Stimulated activated CD8-positive, alpha-beta memory T cell treated with anti-CD3 and anti-CD28 coated beads, Interleukin-7, amount 100 ng/mL, for 48 hours (primary cell): Measurements from ENCODE around the gene CFAP299.
"Not testable (repeated sequence)": the region's sequence is repeated elsewhere in the genome, so short reads cannot be mapped to it uniquely, and the experiment has no call there.

Experiments
- DNase-seq, 2 donors: peaks; one replicate each; pipeline ENCODE4 v3.0.0-alpha.2; 2020; ENCODE audit warnings: low read depth in 1 of 2; ENCODE audit errors: extremely low read depth in 1 of 2

The CFAP299 gene

GRCh38 chr4:80694171-80694570 lies 358.6 kb downstream of the CFAP299 start:
- no peak for DNase-seq

DNA sequence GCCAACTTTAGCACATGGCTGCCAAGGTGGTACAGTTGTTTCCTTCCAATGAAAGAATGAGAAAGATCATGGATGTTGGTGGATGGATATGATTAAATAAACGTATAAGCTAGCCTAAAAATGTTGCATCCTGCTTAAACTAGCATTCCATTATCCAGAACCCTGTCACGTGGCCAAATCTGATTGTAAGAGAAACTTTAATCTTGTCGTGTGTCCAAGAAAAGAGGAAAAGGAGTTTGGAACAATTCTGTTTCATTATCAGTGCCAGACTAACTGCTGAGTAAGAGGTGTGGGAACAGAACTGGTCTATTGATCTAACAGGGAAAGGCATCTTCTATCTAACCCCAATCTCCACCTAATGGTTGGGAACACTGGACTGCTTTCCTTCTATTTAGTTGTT lies 369.8 kb downstream of the CFAP299 start:
- DNase-seq: no peak

DNA sequence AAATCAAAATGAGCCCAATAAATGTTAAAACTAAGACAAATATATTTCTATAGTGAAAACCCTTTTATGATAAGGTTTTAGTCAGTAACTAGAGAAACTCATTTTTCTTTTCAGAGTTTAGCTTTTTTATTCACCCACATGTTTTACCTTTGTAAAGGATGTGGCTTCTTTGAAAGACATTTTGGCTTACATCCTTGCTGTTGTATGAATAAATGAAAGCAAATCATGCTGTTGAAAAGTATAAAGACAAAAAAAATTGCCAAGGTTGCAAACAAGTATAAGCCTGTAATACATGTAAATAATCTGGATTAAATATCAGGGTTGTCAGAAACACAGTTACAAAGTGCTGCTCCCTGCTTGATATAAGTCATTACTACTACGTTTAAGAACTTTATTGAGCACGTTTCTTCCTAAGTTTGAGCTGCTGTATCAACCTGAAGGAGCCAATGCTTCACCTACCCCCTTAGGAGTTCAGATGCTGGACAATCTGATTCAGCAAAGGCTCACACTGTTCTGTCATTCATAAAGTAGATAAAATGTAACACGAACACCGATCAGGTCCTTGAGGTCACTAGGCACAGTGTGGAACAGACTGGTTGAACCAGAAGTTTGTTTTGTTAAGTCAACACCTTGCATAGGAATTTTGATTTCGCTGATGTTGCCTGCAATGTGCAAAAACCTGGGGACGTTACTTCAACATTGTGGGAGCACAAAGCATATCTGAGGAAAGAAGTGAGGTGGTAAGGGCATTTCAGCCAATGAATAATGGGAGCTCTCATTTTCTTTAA lies 373.7 kb downstream of the CFAP299 start:
- no peak for DNase-seq

DNA sequence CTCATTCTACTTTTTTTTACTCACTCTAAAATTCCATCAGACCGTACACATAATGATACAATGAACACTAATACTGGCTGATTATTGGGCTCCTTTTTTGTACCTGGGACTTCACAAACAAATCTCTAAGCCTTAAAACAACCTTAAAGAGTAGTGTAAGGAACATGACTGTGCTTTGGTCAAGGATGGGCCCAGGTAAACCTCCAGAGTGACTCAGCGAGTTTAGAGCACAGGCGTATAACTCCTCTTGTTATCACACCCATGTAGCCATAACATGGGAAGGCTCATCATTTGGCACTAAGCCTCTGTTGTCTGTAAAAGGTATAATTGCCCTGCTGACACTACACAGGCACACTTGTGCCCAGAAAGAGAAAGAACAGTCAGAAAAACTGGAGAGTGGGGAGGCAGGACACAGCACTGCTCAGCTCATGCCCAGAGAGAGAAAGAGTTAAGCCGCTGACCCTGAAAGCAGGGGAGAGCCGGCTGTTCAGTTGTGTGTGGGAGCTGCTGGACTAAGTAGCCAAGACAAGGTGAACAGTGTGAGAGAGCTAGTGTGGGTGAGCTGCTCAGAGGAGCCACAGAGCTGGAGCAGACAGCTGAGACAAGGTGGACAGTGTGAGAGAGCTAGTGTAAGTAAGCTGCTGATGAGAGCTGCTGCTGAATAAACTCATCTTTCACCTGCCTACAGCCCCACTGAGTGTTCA lies 375.4 kb downstream of the CFAP299 start:
- DNase-seq: no peak

GRCh38 chr4:80711956-80712355 lies 376.4 kb downstream of the CFAP299 start:
- DNase-seq: no peak

GRCh38 chr4:80713409-80713808 lies 377.9 kb downstream of the CFAP299 start:
- DNase-seq: no peak

GRCh38 chr4:80717204-80717603 lies 381.7 kb downstream of the CFAP299 start:
- no peak for DNase-seq

GRCh38 chr4:80726471-80726870 lies 390.9 kb downstream of the CFAP299 start:
- DNase-seq: no peak

GRCh38 chr4:80730158-80730557 lies 394.6 kb downstream of the CFAP299 start:
- no peak for DNase-seq

- DNase-seq: no peak
Observed at GRCh38 chr4:80731436-80731835, 395.9 kb downstream of the CFAP299 start.

GRCh38 chr4:80732010-80732409 lies 396.5 kb downstream of the CFAP299 start:
- DNase-seq: no peak

DNA sequence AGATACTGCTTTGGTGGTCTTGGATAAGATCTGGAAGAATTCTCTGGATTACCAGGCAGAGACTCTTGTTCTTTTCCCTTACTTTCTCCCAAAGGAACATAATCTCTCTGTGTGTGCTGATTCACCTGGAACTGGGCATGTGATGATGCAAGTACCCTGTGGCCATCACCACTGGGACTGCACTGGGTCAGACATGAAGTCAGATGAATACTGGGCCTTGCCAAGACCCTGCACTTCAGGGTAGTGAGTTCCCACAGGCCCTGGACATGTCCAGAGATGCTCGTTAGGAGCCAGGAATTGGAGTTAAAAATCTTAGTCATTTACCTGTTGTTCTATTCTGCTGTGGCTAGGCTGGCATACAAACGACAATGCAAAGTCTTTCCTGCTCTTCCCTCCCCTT lies 404.8 kb downstream of the CFAP299 start:
- no peak for DNase-seq

DNA sequence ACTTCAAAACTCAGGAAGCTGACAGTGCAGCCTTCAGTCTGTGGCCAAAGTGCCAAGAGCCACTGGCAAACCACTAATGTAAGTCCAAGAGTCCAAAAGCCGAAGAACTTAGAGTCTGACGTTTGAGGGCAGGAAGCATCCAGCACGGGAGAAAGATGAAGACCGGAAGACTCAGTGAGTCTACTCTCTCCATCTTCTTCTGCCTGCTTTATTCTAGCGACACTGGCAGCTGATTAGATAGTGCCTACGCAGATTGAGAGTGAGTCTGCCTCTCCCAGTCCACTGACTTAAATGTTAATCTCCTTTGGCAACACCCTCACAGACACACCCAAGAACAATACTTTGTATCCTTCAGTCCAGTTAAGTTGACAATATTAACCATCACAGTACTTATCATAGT lies 414.0 kb downstream of the CFAP299 start:
- not testable (repeated sequence) for DNase-seq

- no peak for DNase-seq
Observed at GRCh38 chr4:80751200-80751599, 415.7 kb downstream of the CFAP299 start.

DNA sequence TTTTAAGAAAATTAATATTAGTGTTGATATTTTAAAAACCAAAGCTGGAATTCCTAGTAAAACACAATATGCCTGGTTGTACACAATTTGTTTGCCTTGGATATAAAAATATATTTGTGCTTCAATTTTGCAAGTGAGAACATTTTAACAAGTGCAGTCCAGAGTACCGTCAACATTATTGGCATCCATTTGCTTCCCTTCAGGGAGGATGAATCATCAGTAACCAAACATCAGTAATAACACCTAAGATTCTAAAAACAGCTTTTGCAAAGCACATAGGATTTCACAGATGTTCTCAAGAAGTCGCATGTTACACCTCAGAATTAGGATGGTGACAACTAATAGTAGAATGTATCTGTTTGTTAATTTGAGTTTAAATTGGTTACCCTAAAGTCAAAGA lies 432.4 kb downstream of the CFAP299 start:
- DNase-seq: no peak

DNA sequence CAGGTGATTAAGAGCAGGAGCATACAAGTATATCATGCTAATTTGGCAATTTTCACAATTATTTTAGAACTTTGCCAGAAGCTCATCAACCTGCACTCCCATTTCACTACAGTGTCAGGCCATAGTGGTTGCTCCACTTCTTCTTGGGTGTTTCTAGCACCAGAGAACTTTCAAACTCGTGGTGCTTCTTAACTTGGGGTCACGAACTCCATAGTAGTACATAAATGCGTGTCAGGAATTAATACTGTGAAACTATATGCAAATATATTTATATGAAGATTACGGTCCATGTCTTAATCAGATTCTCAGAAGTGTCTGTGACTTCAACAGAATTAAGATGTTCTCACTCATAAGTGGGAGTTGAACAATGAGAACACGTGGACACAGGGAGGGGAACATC lies 440.6 kb downstream of the CFAP299 start:
- no peak for DNase-seq

DNA sequence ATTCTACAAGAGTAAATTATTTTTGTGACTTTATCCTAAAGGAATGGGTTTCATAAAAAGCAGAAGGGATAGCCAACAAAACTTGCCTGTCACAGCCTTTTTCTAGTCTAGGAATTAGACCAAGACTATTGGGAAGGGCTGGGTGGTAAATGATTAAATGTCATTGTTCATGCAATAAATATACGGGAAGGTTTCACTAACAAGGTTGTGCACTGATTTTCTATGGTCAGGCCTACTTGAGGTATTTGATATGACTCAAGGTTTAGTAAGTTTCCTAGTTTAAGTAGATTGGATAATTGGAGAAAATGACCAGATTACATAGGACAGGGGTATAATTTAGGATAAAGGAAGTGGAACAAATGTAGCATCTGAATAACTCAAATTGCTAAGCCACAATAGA lies 445.9 kb downstream of the CFAP299 start:
- DNase-seq: no peak

DNA sequence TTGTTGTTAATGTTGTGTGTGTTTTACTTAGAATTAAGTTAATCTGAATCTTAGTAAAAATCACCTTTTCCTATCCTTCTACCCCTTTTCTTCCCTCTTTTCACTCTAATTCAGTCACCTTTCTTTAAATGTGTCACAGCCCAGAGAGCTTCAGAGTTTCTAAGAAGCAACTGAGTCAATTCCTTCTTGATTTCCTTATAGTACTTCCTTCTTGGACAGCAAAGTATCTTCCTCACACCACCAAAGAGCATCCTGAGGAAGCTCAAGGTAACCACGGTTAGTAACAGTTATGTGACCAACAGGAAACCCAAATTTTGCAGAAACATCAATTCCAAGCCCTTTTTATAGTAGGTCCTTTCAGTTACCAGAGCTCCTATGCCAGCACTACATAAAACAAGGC lies 451.8 kb downstream of the CFAP299 start:
- no peak for DNase-seq

DNA sequence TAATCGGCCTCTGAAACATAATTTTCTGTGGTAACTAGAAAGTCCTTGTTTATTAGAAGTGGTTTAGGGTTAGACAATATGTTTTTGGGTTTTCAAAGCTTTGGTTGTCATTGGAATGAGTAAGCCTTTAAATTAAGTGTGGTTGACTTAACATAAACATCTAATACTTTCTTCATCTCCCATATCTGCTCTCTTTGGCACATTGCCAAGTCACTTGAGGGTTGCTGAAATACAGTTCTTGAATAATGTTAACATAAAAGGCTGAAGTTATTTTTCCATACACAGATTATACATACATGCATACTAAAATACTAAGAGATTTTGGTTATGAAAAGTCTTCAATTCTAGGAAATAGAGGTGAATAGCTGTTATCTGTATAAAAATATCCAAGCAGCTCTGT lies 453.3 kb downstream of the CFAP299 start:
- no peak for DNase-seq

GRCh38 chr4:80790152-80790551 lies 454.6 kb downstream of the CFAP299 start:
- DNase-seq: no peak

- DNase-seq: not testable (repeated sequence)
Observed at GRCh38 chr4:80793660-80794059, 458.1 kb downstream of the CFAP299 start.

GRCh38 chr4:80798082-80798481 lies 462.6 kb downstream of the CFAP299 start:
- no peak for DNase-seq
